Measurements from ENCODE around the gene MFNG.
"Not testable (repeated sequence)": the region's sequence is repeated elsewhere in the genome, so short reads cannot be mapped to it uniquely, and the experiment has no call there.

Gene MFNG

DNA sequence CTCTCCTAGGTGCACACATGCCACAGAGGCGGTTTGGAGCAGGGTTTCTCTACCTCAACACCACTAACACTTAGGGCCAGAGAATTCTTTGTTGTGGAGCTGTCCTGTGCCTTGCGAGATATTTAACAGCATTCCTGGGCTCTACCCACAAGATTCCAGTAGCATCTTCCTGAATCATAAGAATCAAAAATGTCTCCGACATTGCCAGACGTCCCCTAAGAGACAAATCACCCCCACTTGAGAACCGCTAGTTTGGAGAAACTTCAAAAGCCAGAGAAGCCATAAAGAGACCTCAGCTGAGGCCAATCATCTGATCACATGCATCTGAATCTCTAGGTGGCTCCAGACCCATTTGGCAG lies 16.1 kb downstream of the MFNG start:
- H4K20me1 ChIP-seq (ENCODE audit: insufficient read depth), result no peaks in the 10 kb centered on the region
- H3K4me1 ChIP-seq (ENCODE audit: low read depth, poor library complexity, severe bottlenecking), result no peaks in the 10 kb centered on the region
- no peaks in the 10 kb centered on the region for H3K27me3 ChIP-seq (ENCODE audit: insufficient read depth, low read depth)

GRCh38 chr22:37469416-37470086 lies 16.6 kb downstream of the MFNG start:
- Histone ChIP-seq H3K4me2 (no peak overlapping the region), H3K9ac (no peak overlapping the region), H3K27ac (no peak overlapping the region), H3K4me1 (ENCODE audit: low read depth, poor library complexity, severe bottlenecking) (no peaks in the 10 kb centered on the region), H3K27me3 (ENCODE audit: insufficient read depth, low read depth) (no peaks in the 10 kb centered on the region), H3K4me3 (IDR thresholded peaks at IDR 0.05; ENCODE audit: insufficient read depth, low read depth, low read length) (no peak overlapping the region), H3K79me2 (ENCODE audit: insufficient read depth, low read depth) (no peaks in the 10 kb centered on the region), H2AFZ (ENCODE audit: low read depth) (no peak overlapping the region), H4K20me1 (ENCODE audit: insufficient read depth) (no peaks in the 10 kb centered on the region), H3K36me3 (ENCODE audit: insufficient read depth) (no peaks in the 10 kb centered on the region)
- TF ChIP-seq, protein P1, sequence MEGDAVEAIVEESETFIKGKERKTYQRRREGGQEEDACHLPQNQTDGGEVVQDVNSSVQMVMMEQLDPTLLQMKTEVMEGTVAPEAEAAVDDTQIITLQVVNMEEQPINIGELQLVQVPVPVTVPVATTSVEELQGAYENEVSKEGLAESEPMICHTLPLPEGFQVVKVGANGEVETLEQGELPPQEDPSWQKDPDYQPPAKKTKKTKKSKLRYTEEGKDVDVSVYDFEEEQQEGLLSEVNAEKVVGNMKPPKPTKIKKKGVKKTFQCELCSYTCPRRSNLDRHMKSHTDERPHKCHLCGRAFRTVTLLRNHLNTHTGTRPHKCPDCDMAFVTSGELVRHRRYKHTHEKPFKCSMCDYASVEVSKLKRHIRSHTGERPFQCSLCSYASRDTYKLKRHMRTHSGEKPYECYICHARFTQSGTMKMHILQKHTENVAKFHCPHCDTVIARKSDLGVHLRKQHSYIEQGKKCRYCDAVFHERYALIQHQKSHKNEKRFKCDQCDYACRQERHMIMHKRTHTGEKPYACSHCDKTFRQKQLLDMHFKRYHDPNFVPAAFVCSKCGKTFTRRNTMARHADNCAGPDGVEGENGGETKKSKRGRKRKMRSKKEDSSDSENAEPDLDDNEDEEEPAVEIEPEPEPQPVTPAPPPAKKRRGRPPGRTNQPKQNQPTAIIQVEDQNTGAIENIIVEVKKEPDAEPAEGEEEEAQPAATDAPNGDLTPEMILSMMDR (conservative IDR thresholded peaks at IDR 0.05; ENCODE audit: low read depth, low read length), result no peak

More for the DNA sequence above, 16.1 kb downstream of the MFNG start:
- no peak overlapping the region for H3K27ac ChIP-seq
- no peak overlapping the region for H2AFZ ChIP-seq (ENCODE audit: low read depth)
- no peak overlapping the region for H3K9ac ChIP-seq
- no peaks in the 10 kb centered on the region for H3K79me2 ChIP-seq (ENCODE audit: insufficient read depth, low read depth)
- no peak overlapping the region for H3K4me3 ChIP-seq (IDR thresholded peaks at IDR 0.05; ENCODE audit: insufficient read depth, low read depth, low read length)
- no peak overlapping the region for H3K4me2 ChIP-seq
- H3K36me3 ChIP-seq (ENCODE audit: insufficient read depth), result no peaks in the 10 kb centered on the region
- TF ChIP-seq, protein P1 (conservative IDR thresholded peaks at IDR 0.05; ENCODE audit: low read depth, low read length), result no peak

- H4K20me1 ChIP-seq (ENCODE audit: insufficient read depth); H3K4me2 ChIP-seq; H3K36me3 ChIP-seq (ENCODE audit: insufficient read depth); H2AFZ ChIP-seq (ENCODE audit: low read depth); H3K27me3 ChIP-seq (ENCODE audit: insufficient read depth, low read depth); H3K4me1 ChIP-seq (ENCODE audit: low read depth, poor library complexity, severe bottlenecking); H3K4me3 ChIP-seq (IDR thresholded peaks at IDR 0.05; ENCODE audit: insufficient read depth, low read depth, low read length); H3K9ac ChIP-seq; H3K27ac ChIP-seq; H3K79me2 ChIP-seq (ENCODE audit: insufficient read depth, low read depth): not testable (repeated sequence)
These were observed 17.9 kb downstream of the MFNG start for GRCh38 chr22:37468201-37468695.

- Histone ChIP-seq H3K4me3 (IDR thresholded peaks at IDR 0.05; ENCODE audit: insufficient read depth, low read depth, low read length) (no peak overlapping the region), H4K20me1 (ENCODE audit: insufficient read depth) (no peaks in the 10 kb centered on the region), H3K4me1 (ENCODE audit: low read depth, poor library complexity, severe bottlenecking) (no peaks in the 10 kb centered on the region), H3K27me3 (ENCODE audit: insufficient read depth, low read depth) (no peaks in the 10 kb centered on the region), H3K79me2 (ENCODE audit: insufficient read depth, low read depth) (no peaks in the 10 kb centered on the region), H3K27ac (no peak overlapping the region), H2AFZ (ENCODE audit: low read depth) (no peak overlapping the region), H3K36me3 (ENCODE audit: insufficient read depth) (no peaks in the 10 kb centered on the region), H3K4me2 (no peak overlapping the region), H3K9ac (no peak overlapping the region)
- TF ChIP-seq, protein P1 (conservative IDR thresholded peaks at IDR 0.05; ENCODE audit: low read depth, low read length), result no peak
These were observed 18.7 kb downstream of the MFNG start for GRCh38 chr22:37467391-37467955.

DNA sequence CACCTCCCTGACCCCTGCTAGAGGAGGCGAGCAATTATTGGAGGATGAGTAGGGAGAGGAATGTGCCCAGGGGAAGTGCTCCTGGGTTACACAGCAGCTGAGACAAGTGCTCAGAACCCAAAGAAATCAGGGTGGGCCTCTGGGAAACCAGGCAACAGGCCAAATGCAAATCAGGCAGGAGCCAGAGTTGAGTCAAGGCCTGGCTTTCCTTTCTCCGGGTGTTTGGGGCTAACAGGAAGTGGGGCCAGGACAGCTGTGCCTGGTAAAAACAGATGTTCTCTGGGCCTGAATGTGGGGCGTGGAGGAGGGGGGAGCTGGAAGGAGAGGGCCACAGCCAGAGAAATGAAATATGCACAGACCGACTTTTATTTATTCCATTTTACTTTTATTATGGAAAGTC lies 22.0 kb downstream of the MFNG start:
- Histone ChIP-seq H3K4me3 (IDR thresholded peaks at IDR 0.05; ENCODE audit: insufficient read depth, low read depth, low read length) (no peak overlapping the region), H2AFZ (ENCODE audit: low read depth) (no peak overlapping the region), H3K79me2 (ENCODE audit: insufficient read depth, low read depth) (no peaks in the 10 kb centered on the region), H3K4me1 (ENCODE audit: low read depth, poor library complexity, severe bottlenecking) (no peaks in the 10 kb centered on the region), H3K4me2 (no peak overlapping the region), H3K36me3 (ENCODE audit: insufficient read depth) (no peaks in the 10 kb centered on the region), H4K20me1 (ENCODE audit: insufficient read depth) (no peaks in the 10 kb centered on the region), H3K27ac (no peak overlapping the region), H3K9ac (no peak overlapping the region), H3K27me3 (ENCODE audit: insufficient read depth, low read depth) (no peaks in the 10 kb centered on the region)
- TF ChIP-seq, protein P1 (conservative IDR thresholded peaks at IDR 0.05; ENCODE audit: low read depth, low read length), result no peak
